Activated CD8-positive, alpha-beta memory T cell treated with anti-CD3 and anti-CD28 coated beads for 36 hours (primary cell): ENCODE measurements around the gene SIX5. TPM values are rescaled to one million over a fixed set of nuclear protein-coding genes. Genes with fewer than 3 reads are reported as not detected.

Experiments
- CTCF ChIA-PET: fragments of 350-600 bp; sonication (Branson Sonifier 250); formaldehyde crosslinking; loops from one replicate; lab custom pipeline; 2021; ENCODE audit warnings: antibody characterized with exemption; lab: Charles Lee
- POLR2A ChIA-PET: fragments of 350-600 bp; sonication (Branson Sonifier 250); formaldehyde crosslinking; loops from one replicate; lab custom pipeline; 2021; ENCODE audit warnings: antibody characterized with exemption; lab: Charles Lee
- total RNA-seq, 2 experiments: library from RNA; stranded (reverse); gene quantifications; one replicate each; pipeline ENCODE4 v1.2.3, GENCODE V29; 2021

Gene SIX5
- total RNA-seq, 2 experiments from 2014 or later = 2.0 to 2.5 TPM

DNA sequence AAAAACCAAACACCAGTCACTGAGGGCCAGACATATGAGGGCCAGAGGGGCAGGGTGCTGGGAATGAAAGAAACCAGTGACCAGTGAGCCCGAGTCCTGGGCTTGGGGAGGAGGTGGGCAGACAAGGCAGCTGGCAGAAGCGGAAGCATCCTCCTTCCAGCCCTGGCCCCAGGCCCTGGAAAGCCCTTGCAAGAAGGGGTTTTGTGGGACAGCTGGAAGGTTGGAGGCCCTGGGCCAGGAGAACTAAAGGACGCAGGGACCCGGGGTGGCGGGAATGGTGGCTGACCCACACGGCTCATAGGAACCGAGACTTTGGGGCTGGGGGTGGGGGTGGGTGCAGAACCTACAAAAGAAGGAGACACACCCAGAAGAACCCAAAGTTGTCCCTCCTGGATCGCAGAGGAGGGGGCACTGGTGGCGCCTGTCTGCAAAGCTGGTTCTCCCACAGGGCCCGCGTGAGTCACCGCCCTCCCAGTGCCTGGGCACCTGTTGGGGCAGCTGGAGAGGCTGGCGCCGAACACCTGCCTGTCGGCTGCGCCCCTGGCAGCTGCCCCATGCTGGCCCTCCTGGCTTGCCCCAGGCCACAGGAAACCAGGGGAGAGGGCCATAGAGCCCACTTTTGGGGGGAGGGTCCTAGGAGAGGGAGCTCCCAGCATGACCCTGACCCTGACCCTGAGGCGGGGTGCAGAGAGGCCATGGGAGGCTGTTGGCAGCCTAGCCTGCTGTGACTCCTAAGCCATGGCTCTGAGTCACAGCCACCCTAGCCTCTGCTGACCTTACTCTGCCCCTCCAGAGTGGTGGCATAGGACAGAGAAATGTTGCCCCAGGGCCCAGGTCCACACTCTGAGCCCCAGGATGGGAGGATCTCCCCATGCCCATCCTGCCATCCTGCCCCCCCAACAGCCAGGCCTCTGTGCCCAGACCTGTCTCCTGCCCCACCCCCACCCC lies 12.4 kb upstream of the SIX5 start:
- ChIA-PET CTCF (interaction anchor here (0.6 to 1.7 kb wide), 4 partner anchors 7 to 65 kb away, joined by 3 to 6 read pairs (median 4); partner anchors contain the start of gene DMWD), POLR2A (interaction anchor here (1.6 kb wide), 1 partner anchor 12 kb away, joined by 7 read pairs; the partner anchor contains the start of gene SIX5)

DNA sequence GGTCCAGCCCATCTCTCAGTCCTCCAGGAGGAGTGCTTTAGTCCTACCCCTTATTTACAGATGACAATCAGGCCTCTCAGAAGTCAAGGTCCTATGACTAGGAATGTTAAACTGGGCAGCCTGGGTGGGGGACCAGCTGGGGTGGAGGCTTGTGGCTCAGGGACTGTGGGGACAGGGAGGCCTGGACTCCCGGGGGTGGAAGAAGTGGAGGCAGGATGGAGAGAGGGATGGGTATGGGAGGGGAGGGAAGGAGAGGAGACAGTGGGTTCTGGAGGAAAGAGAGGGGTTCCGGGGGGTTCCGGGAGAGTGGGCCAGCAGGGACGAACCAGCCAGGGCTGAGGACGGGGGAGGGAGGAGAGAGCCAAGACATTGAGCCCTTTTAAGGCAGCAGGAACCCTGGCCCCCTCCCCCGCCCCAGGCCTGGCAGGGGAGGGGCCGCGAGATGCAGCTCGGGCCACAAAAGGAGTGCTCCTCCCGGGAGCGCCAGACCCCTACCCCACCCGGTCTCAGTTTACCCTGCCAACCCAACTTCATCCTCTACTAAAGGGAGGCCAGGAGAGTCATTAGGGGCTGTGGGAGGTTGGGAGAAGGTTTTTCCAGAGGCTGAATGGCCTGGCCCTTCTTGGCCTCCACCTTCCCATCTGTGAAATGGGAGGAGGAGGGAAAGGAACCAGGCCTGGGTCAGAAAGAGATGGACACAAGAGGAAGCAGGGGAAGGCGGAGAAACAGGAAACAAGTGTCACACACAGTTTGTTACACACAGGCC lies 11.6 kb upstream of the SIX5 start:
- POLR2A ChIA-PET = interaction anchor here (1.6 kb wide), 1 partner anchor 11 kb away, joined by 7 read pairs; the partner anchor contains the start of gene SIX5
- CTCF ChIA-PET = interaction anchor here (1.2 to 1.8 kb wide), 2 partner anchors 11 to 19 kb away, joined by 3 to 30 read pairs; partner anchors contain the start of gene SIX5

- ChIA-PET CTCF (interaction anchor here (1.8 kb wide), 1 partner anchor 10 kb away, joined by 30 read pairs; the partner anchor contains the start of gene SIX5), POLR2A (no interaction called here)
These were observed 11.0 kb upstream of the SIX5 start for GRCh38 chr19:45780146-45780447.

DNA sequence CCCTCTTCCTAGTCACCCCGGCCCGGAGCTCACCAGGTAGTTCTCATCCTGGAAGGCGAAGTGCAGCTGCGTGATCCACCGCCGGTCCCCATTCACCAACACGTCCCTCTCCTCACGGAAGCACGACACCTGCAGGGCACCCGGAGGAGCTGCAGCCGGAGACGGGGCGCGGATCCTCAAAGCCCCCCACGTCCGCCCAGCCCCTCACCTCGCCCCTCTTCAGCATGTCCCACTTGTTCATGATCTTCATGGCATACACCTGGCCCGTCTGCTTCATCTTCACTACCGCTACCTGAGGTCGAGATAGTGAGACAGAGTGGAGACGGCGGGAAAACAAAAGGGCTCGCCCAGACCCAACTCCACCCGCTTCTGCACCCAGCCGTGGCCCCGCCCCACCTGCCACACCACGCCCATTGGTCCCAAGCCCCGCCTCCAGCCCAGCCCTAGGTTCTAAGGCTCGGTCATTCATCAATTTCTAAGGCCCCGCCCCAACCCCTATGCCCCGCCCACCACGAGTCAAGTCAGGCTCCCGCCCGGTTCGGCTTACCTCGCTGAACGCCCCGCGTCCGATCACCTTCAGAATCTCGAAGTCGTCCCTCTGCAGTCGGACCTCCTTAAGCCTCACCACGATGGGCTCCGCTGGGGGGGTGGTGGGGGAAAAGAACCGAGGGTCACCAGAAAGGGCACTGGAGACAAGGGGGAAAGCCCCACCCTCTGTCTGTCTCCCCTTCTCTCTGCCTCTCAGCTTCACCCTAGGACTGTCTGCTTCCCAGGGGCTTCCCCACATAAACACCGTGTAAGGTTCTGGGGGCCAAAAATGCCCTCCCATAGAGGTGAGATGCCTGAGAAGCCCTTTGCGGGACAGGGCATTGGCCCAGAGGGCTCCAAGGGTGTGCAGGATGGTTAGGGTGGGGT lies 10.4 kb upstream of the SIX5 start:
- ChIA-PET CTCF (interaction anchor here (0.6 to 1.8 kb wide), 6 partner anchors 10 to 78 kb away, joined by 3 to 30 read pairs (median 8); partner anchors contain the start of genes DMWD and SIX5), POLR2A (interaction anchor here (1.2 kb wide), 1 partner anchor 9 kb away, joined by 5 read pairs; no protein-coding TSS in a partner anchor)

- POLR2A ChIA-PET = no interaction called here
- CTCF ChIA-PET = interaction anchor here (0.6 to 1.3 kb wide), 2 partner anchors 14 to 1019 kb away, joined by 6 to 7 read pairs; partner anchors contain the start of gene DMWD
These were observed 9.1 kb upstream of the SIX5 start for GRCh38 chr19:45778010-45778661.

GRCh38 chr19:45777395-45777961 lies 8.4 kb upstream of the SIX5 start:
- POLR2A ChIA-PET = no interaction called here
- CTCF ChIA-PET = interaction anchor here (0.6 kb wide), 1 partner anchor 1020 kb away, joined by 6 read pairs; no protein-coding TSS in a partner anchor

GRCh38 chr19:45774765-45775164 lies 5.7 kb upstream of the SIX5 start:
- ChIA-PET CTCF (interaction anchor here (1.1 kb wide), 1 partner anchor 24 kb away, joined by 3 read pairs; no protein-coding TSS in a partner anchor), POLR2A (no interaction called here)

- POLR2A ChIA-PET = interaction anchor here (1.1 kb wide), 1 partner anchor 40 kb away, joined by 3 read pairs; no protein-coding TSS in a partner anchor
- CTCF ChIA-PET = interaction anchor here (1.1 to 2.3 kb wide), 2 partner anchors 26 to 43 kb away, joined by 4 to 16 read pairs; no protein-coding TSS in a partner anchor
These were observed 4.3 kb upstream of the SIX5 start for GRCh38 chr19:45773384-45773783.

GRCh38 chr19:45772912-45773311 lies 3.9 kb upstream of the SIX5 start:
- POLR2A ChIA-PET = interaction anchor here (1.1 kb wide), 1 partner anchor 40 kb away, joined by 3 read pairs; no protein-coding TSS in a partner anchor
- CTCF ChIA-PET = interaction anchor here (0.8 to 2.3 kb wide), 3 partner anchors 26 to 87 kb away, joined by 3 to 16 read pairs (median 4); no protein-coding TSS in a partner anchor

DNA sequence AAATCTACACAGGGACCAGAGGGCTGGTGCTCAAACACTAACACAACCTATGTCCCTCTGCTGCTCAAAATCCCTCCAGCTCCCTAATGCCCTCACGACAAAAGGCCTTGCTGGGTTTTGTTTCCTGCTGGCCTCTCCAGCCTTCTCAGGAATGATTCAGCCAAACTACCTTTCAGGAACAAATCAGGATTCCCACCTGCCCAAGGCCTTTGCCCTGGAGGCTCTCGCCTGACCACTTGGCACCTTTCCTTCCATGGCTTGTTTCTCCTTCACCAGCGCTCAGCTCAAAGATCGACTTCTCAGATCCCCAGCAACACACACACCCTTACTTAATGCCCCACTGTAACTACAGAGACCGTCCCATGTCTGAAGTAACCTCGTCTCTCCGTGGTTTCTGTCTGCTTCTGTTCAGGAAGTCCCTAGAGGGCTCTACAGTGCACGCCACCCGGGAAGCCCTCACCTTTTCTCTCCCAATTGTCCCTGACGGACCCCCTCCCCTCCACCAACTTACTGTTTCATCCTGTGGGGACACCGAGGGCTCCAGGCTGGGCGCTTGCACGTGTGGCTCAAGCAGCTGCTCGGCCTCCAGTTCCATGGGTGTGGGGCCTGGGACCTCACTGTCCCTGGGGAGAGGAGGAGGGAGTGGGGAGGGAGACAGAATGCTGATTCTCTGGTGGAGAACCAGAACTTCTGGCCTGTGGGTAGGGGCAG lies 3.2 kb upstream of the SIX5 start:
- POLR2A ChIA-PET = interaction anchor here (1.1 kb wide), 1 partner anchor 41 kb away, joined by 3 read pairs; no protein-coding TSS in a partner anchor
- CTCF ChIA-PET = interaction anchor here (0.8 to 2.3 kb wide), 4 partner anchors 18 to 87 kb away, joined by 3 to 16 read pairs (median 4); no protein-coding TSS in a partner anchor

DNA sequence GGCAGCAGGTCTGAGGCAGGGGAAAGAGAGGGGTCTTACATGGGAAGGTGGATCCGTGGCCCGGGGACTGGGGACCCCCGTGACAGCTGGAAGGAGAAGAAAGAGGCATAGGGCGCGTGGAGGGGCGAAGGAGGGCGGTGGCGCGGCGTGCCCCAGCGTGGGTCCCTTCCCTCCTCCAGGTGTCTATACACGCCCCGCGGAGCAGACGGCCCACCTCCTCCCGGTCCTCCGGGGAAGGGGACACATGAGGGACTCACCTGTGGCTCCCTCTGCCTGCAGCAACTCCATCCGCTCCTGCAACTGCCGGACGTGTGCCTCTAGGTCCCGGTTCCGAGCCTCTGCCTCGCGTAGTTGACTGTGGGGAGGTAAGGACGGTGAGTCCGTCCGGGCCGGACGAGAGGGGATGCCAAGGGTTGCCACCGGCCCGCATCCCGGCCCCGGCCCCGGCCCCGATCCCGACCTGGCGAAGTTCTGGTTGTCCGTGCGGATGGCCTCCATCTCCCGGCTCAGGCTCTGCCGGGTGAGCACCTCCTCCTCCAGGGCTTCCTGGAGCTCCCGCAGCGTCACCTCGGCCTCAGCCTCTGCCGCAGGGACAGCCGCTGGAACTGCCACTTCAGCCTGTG lies 2.4 kb upstream of the SIX5 start:
- CTCF ChIA-PET = interaction anchor here (0.8 to 4.0 kb wide), 6 partner anchors 19 to 115 kb away, joined by 3 to 43 read pairs (median 4); partner anchors contain the start of gene IRF2BP1
- POLR2A ChIA-PET = interaction anchor here (1.5 to 1.7 kb wide), 2 partner anchors 8 to 28 kb away, joined by 5 to 7 read pairs; no protein-coding TSS in a partner anchor

- ChIA-PET POLR2A (interaction anchor here (0.6 to 2.1 kb wide), 8 partner anchors 9 to 331 kb away, joined by 3 to 11 read pairs (median 6); partner anchors contain the start of genes DMPK, DMWD and FBXO46), CTCF (interaction anchor here (1.0 to 4.0 kb wide), 18 partner anchors 9 to 342 kb away, joined by 3 to 43 read pairs (median 4); partner anchors contain the start of genes DMWD, FBXO46 and IRF2BP1)
These were observed 1.4 kb upstream of the SIX5 start for GRCh38 chr19:45770192-45771101.

GRCh38 chr19:45769821-45770191 lies 754 bp upstream of the SIX5 start:
- POLR2A ChIA-PET = interaction anchor here (0.8 to 2.1 kb wide), 11 partner anchors 9 to 330 kb away, joined by 3 to 17 read pairs (median 5); partner anchors contain the start of genes DMPK, DMWD, FBXO46 and SNRPD2
- CTCF ChIA-PET = interaction anchor here (0.8 to 4.0 kb wide), 24 partner anchors 10 to 342 kb away, joined by 3 to 43 read pairs (median 5); partner anchors contain the start of genes DMWD, FBXO46, QPCTL and SNRPD2

DNA sequence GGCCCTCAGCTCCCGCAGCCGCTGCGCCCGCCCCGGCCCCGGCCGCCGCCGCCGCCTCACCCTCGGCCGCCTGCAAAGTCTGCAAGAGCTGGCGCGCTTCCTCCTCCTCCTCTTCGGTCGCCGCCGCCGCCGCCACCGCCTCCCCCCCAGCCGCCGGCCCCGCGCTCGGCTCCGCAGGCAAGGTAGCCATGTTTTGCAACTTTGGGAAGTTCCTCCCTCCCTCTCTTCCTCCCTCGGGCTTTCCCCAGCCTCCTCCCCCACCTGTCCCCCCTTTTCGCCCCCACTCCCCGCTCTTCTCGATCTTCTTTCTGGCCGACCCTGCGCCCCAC lies 433 bp downstream of the SIX5 start:
- ChIA-PET POLR2A (interaction anchor here (0.8 to 2.1 kb wide), 6 partner anchors 13 to 77 kb away, joined by 3 to 11 read pairs (median 4); partner anchors contain the start of genes DMPK, FBXO46 and SNRPD2), CTCF (interaction anchor here (0.5 to 4.0 kb wide), 16 partner anchors 11 to 344 kb away, joined by 3 to 43 read pairs (median 6); partner anchors contain the start of genes DMWD, FBXO46, QPCTL and SNRPD2)
